Activated T-cell treated with anti-CD3 and anti-CD28 coated beads for 48 hours (primary cell): Measurements from ENCODE around the gene MARCHF10.
"Not testable (repeated sequence)": the region's sequence is repeated elsewhere in the genome, so short reads cannot be mapped to it uniquely, and the experiment has no call there.

Experiments used
- DNase-seq: peaks from one replicate; pipeline ENCODE4 v3.0.0-alpha.2; 2020; ENCODE audit warnings: low read depth

The MARCHF10 gene

DNA sequence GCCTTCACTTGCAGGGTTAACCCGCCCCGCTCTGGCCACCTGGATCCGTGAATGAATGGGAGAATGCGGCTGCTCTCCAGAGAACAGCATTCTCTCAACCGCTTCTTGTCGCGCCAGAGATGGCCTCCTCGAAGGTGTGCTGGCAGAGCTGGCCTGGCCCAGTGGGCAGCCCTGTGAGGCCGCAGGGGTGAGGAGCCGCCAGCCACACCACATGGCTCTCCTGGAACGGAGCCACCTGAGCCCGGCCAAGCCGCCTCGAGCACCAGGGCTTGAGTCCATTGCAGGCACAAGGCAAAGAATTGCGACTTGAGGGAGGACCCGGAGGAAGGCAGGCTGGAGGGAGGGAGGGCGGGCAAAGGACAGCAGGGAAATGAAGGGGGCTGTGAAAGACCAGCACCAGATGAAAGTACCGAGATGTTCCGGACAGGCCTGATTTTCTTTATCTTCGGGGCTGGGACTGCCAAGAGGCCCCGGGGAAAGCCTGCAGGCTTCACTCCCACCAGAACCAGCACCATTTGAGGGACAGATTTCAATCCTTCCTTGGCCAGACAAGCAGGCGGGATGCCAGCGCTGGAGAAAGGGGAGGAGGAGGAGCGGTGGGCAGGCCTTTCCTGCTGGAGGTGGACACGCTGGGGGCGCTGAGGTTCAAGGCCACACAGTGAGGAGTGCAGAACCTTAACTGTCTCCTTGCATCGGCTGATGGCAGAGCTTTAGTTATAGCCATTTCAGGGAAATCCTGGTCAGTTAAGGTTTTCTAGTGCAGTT lies 111.2 kb downstream of the MARCHF10 start:
- DNase-seq: no peak

- no peak for DNase-seq
These were observed 111.9 kb downstream of the MARCHF10 start for GRCh38 chr17:62696256-62696655.

DNA sequence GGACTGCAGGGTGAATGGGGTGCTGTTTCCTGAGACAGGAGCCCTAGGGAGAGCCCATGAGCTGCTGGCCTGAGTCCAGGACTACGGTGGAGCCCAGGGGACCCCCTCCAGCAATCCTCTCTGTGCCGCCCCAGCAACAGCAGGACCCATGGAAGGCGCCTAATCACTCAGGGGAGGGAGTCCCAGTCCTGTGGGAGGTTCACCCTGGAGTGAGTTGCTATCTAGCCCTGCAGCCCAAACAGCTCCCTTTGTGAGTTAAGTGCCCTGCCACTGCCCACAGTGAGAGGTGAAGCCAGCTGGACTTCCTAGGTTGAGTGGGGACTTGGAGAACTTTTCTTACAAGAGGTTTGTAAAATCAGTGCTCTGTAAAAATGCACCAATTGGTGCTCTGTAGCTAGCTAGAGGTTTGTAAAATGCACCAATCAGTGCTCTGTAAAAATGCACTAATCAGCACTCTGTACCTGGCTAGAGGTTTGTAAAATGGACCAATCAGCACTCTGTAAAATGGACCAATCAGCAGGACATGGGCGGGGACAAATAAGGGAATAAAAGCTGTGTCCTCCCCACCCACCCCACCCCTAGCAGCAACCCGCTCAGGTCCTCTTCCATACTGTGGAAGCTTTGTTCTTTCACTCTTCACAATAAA lies 112.9 kb downstream of the MARCHF10 start:
- not testable (repeated sequence) for DNase-seq

GRCh38 chr17:62693616-62694409 lies 114.3 kb downstream of the MARCHF10 start:
- no peak for DNase-seq

GRCh38 chr17:62692721-62693431 lies 115.2 kb downstream of the MARCHF10 start:
- no peak for DNase-seq

DNA sequence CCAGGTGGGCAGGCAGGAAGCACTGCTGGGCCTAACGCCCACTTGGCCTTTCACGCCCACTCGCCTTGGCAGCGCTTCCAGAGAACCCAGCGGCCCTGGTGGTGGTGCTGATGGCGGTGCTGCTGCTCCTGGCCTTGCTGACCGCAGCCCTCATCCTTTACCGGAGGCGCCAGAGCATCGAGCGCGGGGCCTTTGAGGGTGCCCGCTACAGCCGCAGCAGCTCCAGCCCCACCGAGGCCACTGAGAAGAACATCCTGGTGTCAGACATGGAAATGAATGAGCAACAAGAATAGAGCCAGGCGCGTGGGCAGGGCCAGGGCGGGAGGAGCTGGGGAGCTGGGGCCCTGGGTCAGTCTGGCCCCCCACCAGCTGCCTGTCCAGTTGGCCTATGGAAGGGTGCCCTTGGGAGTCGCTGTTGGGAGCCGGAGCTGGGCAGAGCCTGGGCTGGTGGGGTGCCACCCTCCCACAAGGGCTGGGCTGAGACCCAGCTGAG lies 115.9 kb downstream of the MARCHF10 start:
- DNase-seq: no peak

DNA sequence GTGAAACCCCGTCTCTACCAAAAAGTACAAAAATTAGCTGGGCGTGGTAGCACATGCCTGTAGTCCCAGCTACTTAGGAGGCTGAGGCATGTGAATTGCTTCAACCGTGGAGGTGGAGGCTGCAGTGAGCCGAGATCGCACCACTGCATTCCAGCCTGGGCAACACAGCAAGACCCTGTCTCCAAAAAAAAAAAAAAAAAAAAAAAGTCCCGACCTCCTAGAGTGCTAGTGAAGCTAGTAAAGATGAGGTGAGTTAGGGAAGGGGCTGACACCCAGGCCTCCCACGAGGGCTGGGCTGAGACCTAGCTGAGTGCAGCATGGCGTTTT lies 116.6 kb downstream of the MARCHF10 start:
- DNase-seq: not testable (repeated sequence)

DNA sequence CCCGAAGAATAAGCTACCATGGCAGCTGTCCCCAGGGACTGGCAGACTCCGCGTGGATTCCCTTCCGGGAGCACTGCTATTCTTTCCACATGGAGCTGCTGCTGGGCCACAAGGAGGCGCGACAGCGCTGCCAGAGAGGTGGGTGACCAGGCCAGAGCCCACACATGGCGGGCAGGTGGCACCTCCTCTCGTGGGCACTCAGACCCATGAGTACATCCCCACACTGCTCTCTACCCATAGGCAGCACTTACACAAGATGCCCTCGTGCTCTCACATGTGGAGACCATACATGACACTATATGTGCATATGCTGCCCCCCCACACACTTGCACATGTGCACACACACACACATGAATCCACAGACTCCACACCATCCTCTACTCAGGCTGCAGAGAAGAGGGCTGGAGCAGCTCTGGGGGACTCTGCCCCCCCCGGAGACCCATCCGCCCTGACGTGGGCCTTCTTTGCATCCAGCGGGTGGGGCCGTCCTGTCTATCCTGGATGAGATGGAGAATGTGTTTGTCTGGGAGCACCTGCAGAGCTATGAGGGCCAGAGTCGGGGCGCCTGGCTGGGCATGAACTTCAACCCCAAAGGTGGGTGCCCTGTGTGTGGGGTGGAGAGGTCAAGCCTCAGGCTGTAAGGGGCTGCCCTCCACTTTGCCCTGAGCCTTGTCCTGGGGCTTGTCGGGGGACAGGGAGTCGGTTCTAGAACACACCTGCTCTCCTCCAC lies 117.8 kb downstream of the MARCHF10 start:
- no peak for DNase-seq

DNA sequence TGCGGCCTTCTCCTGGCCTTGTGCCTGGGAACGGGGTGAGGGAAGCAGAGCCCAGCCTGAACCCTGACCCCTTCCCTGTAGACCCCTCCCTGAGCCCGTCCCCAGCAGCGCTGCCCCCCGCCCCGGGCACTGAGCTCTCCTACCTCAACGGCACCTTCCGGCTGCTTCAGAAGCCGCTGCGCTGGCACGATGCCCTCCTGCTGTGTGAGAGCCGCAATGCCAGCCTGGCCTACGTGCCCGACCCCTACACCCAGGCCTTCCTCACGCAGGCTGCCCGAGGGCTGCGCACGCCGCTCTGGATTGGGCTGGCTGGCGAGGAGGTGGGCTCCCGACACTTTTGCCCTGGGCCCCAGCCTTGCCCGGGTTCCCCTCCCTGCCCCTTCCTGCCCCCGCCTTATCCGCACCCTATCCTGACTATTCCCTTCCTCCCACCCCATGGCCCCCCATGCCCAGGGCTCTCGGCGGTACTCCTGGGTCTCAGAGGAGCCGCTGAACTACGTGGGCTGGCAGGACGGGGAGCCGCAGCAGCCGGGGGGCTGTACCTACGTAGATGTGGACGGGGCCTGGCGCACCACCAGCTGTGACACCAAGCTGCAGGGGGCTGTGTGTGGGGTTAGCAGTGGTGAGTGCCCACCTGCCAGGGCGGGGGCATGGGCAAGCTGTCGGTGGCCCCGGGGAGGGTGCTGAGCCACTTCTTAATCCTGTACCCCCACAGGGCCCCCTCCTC lies 118.5 kb downstream of the MARCHF10 start:
- DNase-seq: no peak

- DNase-seq: no peak
These were observed 119.5 kb downstream of the MARCHF10 start for GRCh38 chr17:62688398-62689160.

DNA sequence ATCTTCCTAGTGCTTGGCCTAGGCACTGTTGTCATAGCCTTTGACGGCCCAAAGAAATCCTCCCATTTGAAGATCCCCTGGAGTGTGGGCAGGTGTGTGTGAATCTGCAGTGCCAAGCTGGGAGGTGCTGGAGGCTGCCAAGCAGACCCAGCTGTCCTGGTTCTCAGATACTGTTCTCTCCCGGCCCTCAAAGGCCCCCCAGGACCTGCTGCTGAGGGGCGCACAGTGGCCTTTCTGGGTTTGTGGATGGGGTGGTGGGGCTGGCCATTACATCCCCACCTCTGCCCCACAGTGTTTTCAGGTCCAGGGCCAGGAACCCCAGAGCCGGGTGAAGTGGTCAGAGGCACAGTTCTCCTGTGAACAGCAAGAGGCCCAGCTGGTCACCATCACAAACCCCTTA lies 120.1 kb downstream of the MARCHF10 start:
- no peak for DNase-seq

- no peak for DNase-seq
These were observed 123.9 kb downstream of the MARCHF10 start for GRCh38 chr17:62684179-62684578.

- no peak for DNase-seq
These were observed 126.2 kb downstream of the MARCHF10 start for GRCh38 chr17:62681939-62682381.

- DNase-seq: no peak
These were observed 126.8 kb downstream of the MARCHF10 start for GRCh38 chr17:62681061-62681938.

DNA sequence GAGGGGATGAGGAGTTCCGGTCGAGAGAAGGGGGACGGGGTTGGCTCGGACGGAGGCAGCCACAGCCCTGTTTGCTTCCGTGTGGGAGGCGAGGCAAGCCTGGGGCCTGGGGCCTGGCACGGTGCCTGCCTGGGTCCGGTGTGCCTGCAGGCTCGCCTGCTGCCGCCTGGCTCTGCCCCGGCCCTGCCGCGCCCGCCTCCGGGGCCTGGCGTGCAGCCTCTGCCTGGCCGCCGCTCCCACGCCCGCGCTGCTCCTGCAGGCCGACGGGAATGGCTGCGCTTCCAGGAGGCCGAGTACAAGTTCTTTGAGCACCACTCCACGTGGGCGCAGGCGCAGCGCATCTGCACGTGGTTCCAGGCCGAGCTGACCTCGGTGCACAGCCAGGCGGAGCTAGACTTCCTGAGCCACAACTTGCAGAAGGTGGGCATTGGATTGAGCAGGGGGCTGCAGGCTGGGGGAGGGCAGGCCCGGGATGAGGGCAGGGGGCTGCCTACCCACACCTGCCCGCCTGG lies 127.5 kb downstream of the MARCHF10 start:
- no peak for DNase-seq

DNA sequence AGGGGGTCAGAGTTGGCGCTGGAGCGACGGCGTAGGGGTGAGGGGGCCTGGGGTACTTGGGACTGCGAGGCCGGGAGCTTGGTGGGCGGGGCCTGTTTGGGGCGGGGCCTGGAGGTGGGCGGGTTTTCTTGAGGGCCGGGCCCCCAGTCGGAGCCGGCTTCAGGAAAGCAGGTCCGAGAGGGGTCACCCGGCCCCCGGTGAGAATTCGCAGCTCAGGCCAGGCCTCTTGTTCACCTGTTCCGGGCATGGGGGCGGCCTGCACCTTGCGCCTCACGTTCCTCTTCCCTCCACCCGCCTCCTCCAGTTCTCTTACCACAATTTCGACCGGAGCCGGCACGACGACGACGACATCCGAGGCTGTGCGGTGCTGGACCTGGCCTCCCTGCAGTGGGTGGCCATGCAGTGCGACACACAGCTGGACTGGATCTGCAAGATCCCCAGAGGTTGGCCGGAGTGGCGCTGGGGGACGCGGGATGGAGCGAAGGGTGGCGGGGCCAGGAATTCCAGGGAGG lies 128.2 kb downstream of the MARCHF10 start:
- no peak for DNase-seq

DNA sequence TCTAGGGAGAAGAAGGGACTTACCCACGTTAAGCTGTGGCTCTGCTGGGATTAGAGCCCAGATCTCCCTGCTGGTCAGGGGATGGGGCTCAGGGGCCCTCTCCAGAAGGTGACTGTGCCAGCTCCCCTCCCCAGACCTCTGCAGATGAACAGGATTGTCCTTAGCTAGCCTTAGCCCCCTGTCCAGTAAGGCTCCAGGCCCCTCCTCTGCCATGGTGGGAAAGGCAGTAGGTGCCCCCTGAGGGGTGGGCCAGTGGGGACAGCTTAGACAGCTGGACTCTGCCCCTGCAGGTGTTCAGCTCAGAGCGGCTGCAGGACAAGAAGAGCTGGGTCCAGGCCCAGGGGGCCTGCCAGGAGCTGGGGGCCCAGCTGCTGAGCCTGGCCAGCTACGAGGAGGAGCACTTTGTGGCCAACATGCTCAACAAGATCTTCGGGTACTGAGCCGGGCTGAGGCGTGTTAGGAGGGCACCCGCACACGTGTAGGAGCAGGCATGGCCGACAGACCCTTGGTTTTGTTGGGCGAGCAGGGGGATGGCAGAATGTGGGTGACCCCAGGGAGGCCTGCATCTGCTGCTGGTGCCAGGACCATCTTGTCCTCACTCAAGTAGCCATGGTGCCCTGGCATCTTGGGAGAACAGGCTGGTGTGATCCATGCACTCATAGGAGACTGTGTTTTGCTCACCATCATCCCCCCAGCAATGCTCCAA lies 129.7 kb downstream of the MARCHF10 start:
- DNase-seq: no peak
